NCI-H2196 (cell line): Measurements from ENCODE around the gene ABHD5.

ENCODE experiments used
- DNase-seq: peaks from one replicate; lab custom pipeline; 2025; ENCODE audit not compliant: unreplicated experiment; lab: John Stamatoyannopoulos, UW

ABHD5 gene

DNA sequence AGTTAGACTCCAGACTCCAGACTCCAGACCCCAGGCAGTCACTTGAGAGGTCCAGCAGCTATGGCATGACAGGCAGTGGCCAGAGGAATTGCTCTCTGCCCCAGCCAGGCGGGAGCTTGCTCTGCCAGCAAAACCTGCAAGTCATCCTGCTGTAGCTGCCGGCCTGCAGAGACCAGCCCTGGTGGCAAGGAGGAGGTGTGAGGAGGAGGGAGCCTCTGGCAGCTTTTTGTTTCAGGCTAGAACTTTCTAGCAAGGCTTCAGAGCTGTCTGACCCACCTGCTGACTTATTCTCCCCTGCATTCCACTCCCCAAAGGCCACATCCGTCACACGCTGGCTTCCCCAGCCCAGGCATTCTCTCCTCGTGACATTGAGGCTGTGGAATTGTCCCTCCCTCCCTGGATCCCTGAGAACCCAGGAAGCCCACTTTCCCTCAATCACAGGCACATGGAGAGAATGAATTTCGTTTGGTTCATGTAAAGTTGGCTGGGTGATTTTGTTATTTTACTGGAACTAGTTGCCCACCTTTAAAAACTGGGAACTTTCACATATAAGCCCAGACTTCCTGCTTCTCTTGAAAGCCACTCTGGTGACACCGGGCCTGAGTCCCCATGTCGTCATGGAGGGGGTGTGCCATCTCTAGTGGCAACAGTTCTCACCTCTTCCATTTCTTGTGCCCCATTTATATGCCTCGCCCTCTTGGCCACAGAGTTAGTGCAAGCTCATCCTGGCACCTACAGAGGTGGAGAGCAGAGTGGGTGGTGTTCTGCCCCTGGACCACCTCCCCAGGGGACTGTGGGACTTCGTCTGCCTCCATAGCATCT is 82.7 kb downstream of the ABHD5 start:
- DNase-seq, result no peak

DNA sequence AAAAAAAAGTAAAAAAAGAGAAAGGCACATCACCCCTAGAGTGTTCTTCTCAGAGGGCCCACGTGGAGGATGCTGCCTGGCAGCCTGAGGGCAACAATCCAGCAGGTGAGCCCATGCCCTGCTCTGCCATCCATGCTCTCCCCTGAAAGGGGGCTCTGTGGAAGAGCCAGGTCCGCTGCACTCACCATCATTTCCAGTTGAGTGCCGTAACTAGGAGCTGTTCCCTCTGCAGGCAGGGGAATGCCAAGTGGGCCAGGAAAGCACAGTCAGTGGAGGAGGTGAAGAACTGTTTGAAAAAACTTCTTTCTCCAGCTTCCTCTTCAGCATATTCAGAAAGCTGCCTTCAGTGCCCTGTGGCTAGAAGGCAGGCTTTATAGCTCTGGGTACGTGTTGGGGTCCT is 84.1 kb downstream of the ABHD5 start:
- no peak for DNase-seq

- DNase-seq, result no peak
These were observed 85.4 kb downstream of the ABHD5 start for GRCh38 chr3:43776101-43776500.

DNA sequence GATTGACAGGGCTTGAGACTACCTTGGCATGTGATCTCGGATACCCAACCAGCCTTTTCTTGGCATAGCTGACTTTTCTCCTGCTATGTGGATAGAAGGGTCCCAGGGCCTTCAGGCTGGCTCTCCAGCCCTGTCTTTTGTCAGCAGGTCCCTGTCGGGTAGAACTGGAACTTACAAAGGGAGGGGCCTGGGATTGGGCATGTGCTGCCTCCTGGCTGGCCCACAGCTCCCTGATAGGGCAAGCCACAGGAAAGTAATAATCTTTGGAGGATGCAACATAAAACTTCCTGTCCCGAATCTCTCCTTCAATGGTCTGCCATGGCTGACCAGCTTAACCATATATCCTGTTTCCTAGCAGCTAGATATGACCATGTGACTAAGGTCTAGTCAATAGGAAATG is 89.1 kb downstream of the ABHD5 start:
- DNase-seq, result no peak

DNA sequence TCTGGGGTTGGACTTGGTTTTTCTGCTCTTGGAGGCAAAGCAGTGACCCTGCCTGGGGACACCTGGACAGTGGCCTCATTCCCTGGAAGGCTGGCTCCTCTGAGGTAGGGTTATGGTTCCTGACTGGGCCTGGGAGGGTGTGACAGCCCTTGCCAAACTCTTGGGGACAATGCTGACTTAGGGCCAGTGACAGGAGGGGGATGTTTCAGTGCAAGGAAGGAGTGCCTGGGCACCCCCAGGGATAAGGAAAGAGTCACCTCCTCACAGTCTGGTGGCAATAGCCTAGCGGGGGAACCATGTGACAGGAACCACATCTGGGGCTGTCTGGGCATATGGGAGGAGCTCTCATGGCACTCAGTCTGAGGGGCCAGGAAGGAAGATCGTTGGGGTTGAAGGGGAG is 91.8 kb downstream of the ABHD5 start:
- no peak for DNase-seq
